Stomach (tissue), 9 donors: ENCODE measurements around the gene ALKBH7. TPM values are rescaled to one million over a fixed set of nuclear protein-coding genes. Genes with fewer than 3 reads are reported as not detected.
A peak's percentile ranks its signal among the peaks of the same experiment; 100 is the strongest.

Source experiments
- DNase-seq, 2 donors: peaks; one replicate each; pipeline versions ENCODE4 v3.0.0 to v3.0.0-alpha.2; 2013 to 2019
- H3K27ac ChIP-seq, 5 donors: fragments of 200-600 bp in 4 of 5; sonication (generic) in 4 of 5; one replicate each; pipeline ENCODE4 v1.5.1; 2013 to 2019; ENCODE audit warnings: mild to moderate bottlenecking in 1 of 5, moderate library complexity in 1 of 5
- H3K27me3 ChIP-seq, 3 donors: fragments of 200-600 bp; sonication (generic); one replicate each; pipeline ENCODE4 v1.5.1; 2017 to 2019; ENCODE audit warnings: mixed run types in 1 of 3
- H3K36me3 ChIP-seq, 4 donors: fragments of 200-600 bp; sonication (generic); 1 replicate in 3 of 4; 2 replicates in 1 of 4; pipeline ENCODE4 v1.5.1; 2016 to 2019
- H3K4me1 ChIP-seq, 4 donors: fragments of 200-600 bp; sonication (generic); one replicate each; pipeline ENCODE4 v1.5.1; 2016 to 2019
- H3K4me3 ChIP-seq, 4 donors: fragments of 200-600 bp; sonication (generic) in 3 of 4; one replicate each; pipeline ENCODE4 v1.5.1; 2016 to 2019; ENCODE audit warnings: mild to moderate bottlenecking in 1 of 4
- H3K9me3 ChIP-seq, 4 donors: fragments of 200-600 bp; sonication (generic); one replicate each; pipeline ENCODE4 v1.5.1; 2016 to 2019
- EP300 ChIP-seq: sonication (generic); formaldehyde crosslinking; IDR thresholded peaks from one replicate; pipeline ENCODE4 v1.6.1; 2017; ENCODE audit warnings: antibody characterized with exemption
- POLR2A ChIP-seq, 4 donors: fragments of 450-650 bp; IDR thresholded peaks; one replicate each; pipeline ENCODE4 v1.6.1; 2016; ENCODE audit warnings: antibody characterized with exemption in 4 of 4, control low read depth in 2 of 4, mild to moderate bottlenecking in 1 of 4, moderate library complexity in 1 of 4
- POLR2AphosphoS5 ChIP-seq, 3 donors: sonication (generic); formaldehyde crosslinking; IDR thresholded peaks; one replicate each; pipeline ENCODE4 v1.6.1; 2016; ENCODE audit warnings: antibody characterized with exemption in 3 of 3
- WGBS, 5 donors: extraction: QIAGEN DNeasy Blood & Tissue Kit in 3 of 5; methylation state at CpG; one replicate each; pipeline versions ENCODE4 v1.1.5 to v1.1.7; 2013 to 2018; 5-methylcytosine and 5-hydroxymethylcytosine counted together
- intact Hi-C: fragments of 100-400 bp; cut with DNase I; formaldehyde crosslinking; loops from one replicate; pipeline ENCODE4 v1.15.1; 2023; ENCODE audit warnings: low total_unique reads
- polyA plus RNA-seq, 3 donors: library from polyadenylated mRNA; stranded (reverse); fragments of 200-250 nt; gene quantifications; one replicate each; pipeline ENCODE4 v1.2.3, GENCODE V29; 2013
- total RNA-seq, 5 donors: library from RNA; depleted of rRNA; stranded (reverse); fragments of >200 nt; gene quantifications; one replicate each; pipeline versions ENCODE4 v1.1.0 to v1.2.3, GENCODE V29; 2014 to 2016
- TF ChIP-seq, protein P1 (sequence below), 7 experiments: fragments of 450-650 bp in 4 of 7; fragments of 200-600 bp in 3 of 7; sonication (generic) in 3 of 7; IDR thresholded peaks; one replicate each; pipeline ENCODE4 v1.5.1; 2016 to 2019; ENCODE audit warnings: antibody characterized with exemption in 7 of 7, control low read depth in 2 of 7, mild to moderate bottlenecking in 1 of 7
- donor health status: healthy with polysubstance abuse.
- donor health status: Bipolar disorder and iron deficiency.
- donor health status: healthy.

The ALKBH7 gene
- total and polyA plus RNA-seq, 8 donors = 5.3 to 138 (median 64.3) TPM

DNA sequence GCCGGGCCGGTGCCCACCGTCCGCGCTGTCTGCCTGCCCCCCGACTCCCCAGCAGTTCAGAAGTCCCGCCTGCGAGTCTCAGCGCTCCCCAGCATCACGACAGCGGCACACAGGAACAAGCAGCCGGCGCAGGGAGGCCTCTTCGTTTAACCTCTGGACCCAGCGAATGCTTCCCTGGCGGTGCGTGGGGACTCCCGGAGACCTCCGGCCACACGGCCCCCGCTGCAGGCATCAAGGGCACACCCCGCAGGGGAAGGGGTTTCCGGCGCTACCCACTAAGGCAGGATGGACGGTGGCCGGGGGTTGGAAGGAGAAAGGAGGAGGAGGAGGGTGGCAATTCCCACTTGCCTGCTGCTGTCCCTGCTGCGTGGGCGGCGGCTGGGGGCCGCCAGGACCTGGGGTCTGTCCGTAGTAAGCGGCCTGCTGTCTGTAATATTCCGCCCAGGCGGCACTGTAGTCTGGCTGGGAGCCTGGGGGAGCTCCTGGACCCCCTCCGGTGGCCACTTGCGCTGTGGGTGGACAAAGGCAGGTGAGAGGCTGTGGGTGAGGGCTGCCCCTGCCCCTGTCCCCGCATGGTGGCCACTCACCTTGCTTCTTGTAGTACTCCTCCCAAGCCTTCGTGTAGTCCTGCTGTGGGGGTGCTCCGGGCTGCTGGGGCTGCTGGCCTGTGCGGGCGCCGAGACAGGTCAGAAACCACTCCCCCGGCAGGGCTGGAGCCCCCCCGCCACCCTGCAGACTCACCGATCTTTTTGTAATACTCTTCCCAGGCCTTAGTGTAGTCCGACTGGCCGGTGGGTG is 42.4 kb downstream of the ALKBH7 start:
- Histone ChIP-seq H3K36me3 (peaks cover 61 to 69% (median 63%) of the 10 kb centered on the region in 4 donors), H3K27ac (no peak overlapping the region), H3K4me1 (peaks cover 0 to 34% (median 24%) of the 10 kb centered on the region in 4 donors), H3K27me3 (no peaks in the 10 kb centered on the region), H3K9me3 (no peaks in the 10 kb centered on the region), H3K4me3 (no peak overlapping the region)
- intact Hi-C loops = no loop called here
- WGBS, 5 donors = 91 to 93% (median 93%) methylated on average over 40 to 47 of the region's 47 CpGs
- DNase-seq = no peak
- TF ChIP-seq EP300 (no peak), POLR2A (IDR thresholded peaks at IDR 0.05) (no peak), POLR2AphosphoS5 (IDR thresholded peaks at IDR 0.05) (no peak)
- TF ChIP-seq, protein P1, sequence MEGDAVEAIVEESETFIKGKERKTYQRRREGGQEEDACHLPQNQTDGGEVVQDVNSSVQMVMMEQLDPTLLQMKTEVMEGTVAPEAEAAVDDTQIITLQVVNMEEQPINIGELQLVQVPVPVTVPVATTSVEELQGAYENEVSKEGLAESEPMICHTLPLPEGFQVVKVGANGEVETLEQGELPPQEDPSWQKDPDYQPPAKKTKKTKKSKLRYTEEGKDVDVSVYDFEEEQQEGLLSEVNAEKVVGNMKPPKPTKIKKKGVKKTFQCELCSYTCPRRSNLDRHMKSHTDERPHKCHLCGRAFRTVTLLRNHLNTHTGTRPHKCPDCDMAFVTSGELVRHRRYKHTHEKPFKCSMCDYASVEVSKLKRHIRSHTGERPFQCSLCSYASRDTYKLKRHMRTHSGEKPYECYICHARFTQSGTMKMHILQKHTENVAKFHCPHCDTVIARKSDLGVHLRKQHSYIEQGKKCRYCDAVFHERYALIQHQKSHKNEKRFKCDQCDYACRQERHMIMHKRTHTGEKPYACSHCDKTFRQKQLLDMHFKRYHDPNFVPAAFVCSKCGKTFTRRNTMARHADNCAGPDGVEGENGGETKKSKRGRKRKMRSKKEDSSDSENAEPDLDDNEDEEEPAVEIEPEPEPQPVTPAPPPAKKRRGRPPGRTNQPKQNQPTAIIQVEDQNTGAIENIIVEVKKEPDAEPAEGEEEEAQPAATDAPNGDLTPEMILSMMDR (IDR thresholded peaks at IDR 0.05) = no peak

DNA sequence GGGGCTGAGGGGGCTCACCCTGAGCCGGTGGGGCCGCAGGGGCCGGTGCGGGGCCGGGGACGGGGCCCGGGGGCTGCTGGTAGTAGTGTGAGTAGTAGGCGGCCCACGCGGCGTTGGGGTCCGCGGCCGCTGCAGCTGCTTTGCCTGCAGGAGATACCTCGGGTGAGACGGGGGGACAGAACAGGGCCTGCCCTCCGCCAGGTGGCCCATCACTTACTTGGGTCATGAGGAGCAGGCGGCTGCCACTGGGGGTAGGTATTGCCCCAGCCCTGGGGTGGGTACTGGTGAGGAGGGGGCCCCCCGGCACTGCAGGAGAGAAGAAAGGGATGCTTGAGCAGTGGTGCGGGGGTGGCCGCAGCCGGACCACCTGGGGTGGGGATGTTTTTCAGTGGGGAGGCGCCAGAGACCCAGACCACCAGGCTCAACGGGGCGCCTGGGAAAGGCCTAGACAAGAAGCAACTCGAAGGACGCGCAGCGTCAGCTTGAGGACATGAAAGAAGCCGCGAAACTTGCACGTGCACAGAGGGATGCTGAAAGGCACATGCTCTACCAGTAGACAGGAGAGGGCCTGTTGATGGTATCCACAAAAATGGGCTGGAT is 43.1 kb downstream of the ALKBH7 start:
- peaks cover 0 to 39% (median 26%) of the 10 kb centered on the region in 4 donors for H3K4me1 ChIP-seq
- intact Hi-C loops = no loop called here
- TF ChIP-seq POLR2AphosphoS5 (IDR thresholded peaks at IDR 0.05) = no peak
- TF ChIP-seq POLR2A (IDR thresholded peaks at IDR 0.05) = no peak
- no peak for TF ChIP-seq EP300
- TF ChIP-seq, protein P1 (IDR thresholded peaks at IDR 0.05) = no peak
- no peak for DNase-seq
- H3K27ac ChIP-seq = no peak overlapping the region
- no peaks in the 10 kb centered on the region for H3K9me3 ChIP-seq
- WGBS, 5 donors = 92 to 96% (median 92%) methylated on average over 22 to 32 of the region's 32 CpGs
- no peak overlapping the region for H3K4me3 ChIP-seq
- peaks cover 68 to 76% (median 70%) of the 10 kb centered on the region in 4 donors for H3K36me3 ChIP-seq
- H3K27me3 ChIP-seq = no peaks in the 10 kb centered on the region

DNA sequence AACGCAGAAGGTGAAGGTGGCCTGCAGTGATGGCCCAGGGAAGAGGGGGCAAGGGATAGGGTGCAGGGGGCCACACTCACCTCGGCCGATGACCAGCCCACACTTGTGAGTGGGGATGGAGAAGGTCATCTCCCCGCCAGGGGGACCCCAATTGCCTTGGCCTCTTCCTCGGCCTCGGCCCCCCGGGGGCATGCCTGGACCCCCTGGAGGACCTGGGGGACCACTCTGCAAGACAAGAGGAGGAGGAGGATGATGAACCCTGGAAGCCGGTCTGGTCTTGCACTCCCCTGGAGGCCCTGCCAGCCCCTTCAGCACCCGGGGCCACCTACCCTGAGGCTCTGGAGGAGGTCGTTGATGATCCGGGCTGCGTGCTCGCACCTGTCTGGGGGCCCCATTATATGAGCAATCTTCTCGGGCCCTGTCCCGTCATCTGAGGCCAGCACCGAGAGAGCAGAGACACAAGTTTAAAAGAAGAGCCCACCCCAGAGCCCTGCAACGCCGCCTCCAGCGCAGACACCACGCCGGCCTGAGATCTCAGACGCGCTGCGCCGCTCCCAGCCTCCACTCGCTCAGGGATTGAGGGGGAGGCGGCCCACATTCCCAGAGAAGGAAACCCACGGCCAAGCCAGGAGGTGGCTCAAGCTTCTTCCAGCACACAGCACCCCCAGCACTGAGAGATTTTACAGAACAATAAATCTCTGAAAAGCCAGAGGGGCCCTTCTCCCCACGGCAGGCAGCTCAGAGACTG is 44.2 kb downstream of the ALKBH7 start:
- Histone ChIP-seq H3K9me3 (no peaks in the 10 kb centered on the region), H3K27ac (peak overlapping the region in 1 of 5 donors; percentile 35), H3K4me1 (peaks cover 2 to 51% (median 34%) of the 10 kb centered on the region in 4 donors), H3K4me3 (no peak overlapping the region), H3K27me3 (no peaks in the 10 kb centered on the region), H3K36me3 (peaks cover 78 to 88% (median 81%) of the 10 kb centered on the region in 4 donors)
- intact Hi-C loops = no loop called here
- WGBS, 5 donors = 93 to 96% (median 94%) methylated on average over 18 to 29 of the region's 29 CpGs
- no peak for TF ChIP-seq EP300
- TF ChIP-seq POLR2AphosphoS5 (IDR thresholded peaks at IDR 0.05) = no peak
- TF ChIP-seq POLR2A (IDR thresholded peaks at IDR 0.05) = no peak
- TF ChIP-seq, protein P1 (IDR thresholded peaks at IDR 0.05) = no peak
- no peak for DNase-seq
